KG1 (cell line): ENCODE data around the gene GZF1.
A peak's percentile ranks its signal among the peaks of the same experiment; 100 is the strongest.
"Not testable (repeated sequence)": the region's sequence is repeated elsewhere in the genome, so short reads cannot be mapped to it uniquely, and the experiment has no call there.

Experiments used
- DNase-seq: peaks from one replicate; lab custom pipeline; 2025; lab: John Stamatoyannopoulos, UW

Gene GZF1

GRCh38 chr20:23346002-23346401, 16.0 kb upstream of the GZF1 start:
- no peak for DNase-seq

GRCh38 chr20:23347791-23348190, 14.2 kb upstream of the GZF1 start:
- DNase-seq, result no peak

- DNase-seq, result not testable (repeated sequence)
These were observed 13.5 kb upstream of the GZF1 start for GRCh38 chr20:23348510-23348909.

GRCh38 chr20:23349338-23350195, 12.4 kb upstream of the GZF1 start:
- peak; percentile 90 for DNase-seq

- DNase-seq, result peak; percentile 98
These were observed 11.6 kb upstream of the GZF1 start, which contains the start of gene NXT1 for GRCh38 chr20:23350196-23350903. Gene NXT1, plus strand, starts transcription at chr20:23350791. Its CDS starts 3,251 bp downstream, at chr20:23354042.

- peak; percentile 14 for DNase-seq
These were observed 10.8 kb upstream of the GZF1 start for GRCh38 chr20:23350904-23351838.

GRCh38 chr20:23356203-23356602, 5.8 kb upstream of the GZF1 start:
- no peak for DNase-seq

- DNase-seq, result peak; percentile 98
These were observed 4.0 kb upstream of the GZF1 start for GRCh38 chr20:23357767-23358562.

- DNase-seq, result no peak
These were observed 3.4 kb upstream of the GZF1 start for GRCh38 chr20:23358563-23358906.

- no peak for DNase-seq
These were observed 2.9 kb upstream of the GZF1 start for GRCh38 chr20:23358923-23359593.

GRCh38 chr20:23360531-23360930, 1.5 kb upstream of the GZF1 start:
- DNase-seq, result no peak

GRCh38 chr20:23361119-23361475, 885 bp upstream of the GZF1 start:
- DNase-seq, result no peak

GRCh38 chr20:23362392-23363256, 642 bp downstream of the GZF1 start:
- no peak for DNase-seq

GRCh38 chr20:23363257-23363649, 1.3 kb downstream of the GZF1 start:
- DNase-seq, result no peak

GRCh38 chr20:23365390-23366165, 3.6 kb downstream of the GZF1 start:
- no peak for DNase-seq

- DNase-seq, result no peak
These were observed 4.4 kb downstream of the GZF1 start for GRCh38 chr20:23366384-23366783.

- DNase-seq, result no peak
These were observed 5.8 kb downstream of the GZF1 start for GRCh38 chr20:23367770-23368169.

GRCh38 chr20:23368316-23369071, 6.5 kb downstream of the GZF1 start:
- DNase-seq, result no peak
